ENCODE results near the gene SHB.

Gene SHB

DNA sequence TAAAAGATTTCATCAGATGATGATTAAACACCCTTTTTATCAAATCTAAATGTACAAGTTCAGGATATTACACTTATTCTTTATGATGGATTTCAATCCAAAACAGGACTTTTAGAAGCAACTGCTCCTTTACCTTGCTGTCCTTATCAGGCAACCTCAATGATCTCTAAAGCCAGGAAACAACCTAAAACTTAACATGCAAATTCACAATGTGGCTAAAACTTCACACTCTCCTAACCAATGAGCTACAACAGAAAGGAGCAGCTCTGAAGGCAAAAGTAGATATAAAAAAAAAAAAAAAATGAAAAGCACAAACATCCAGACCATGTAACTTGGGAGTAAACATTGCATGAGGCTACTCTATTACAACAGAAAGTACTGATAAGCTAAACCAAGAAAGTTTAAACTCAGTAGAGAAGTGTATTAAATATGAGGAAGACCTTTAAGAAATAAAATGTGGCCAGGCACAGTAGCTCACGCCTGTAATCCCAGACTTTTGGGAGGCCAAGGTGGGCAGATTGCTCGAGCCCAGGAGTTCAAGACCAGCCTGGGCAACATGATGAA lies 188.0 kb downstream of the SHB start:
- no peak for DNase-seq

DNA sequence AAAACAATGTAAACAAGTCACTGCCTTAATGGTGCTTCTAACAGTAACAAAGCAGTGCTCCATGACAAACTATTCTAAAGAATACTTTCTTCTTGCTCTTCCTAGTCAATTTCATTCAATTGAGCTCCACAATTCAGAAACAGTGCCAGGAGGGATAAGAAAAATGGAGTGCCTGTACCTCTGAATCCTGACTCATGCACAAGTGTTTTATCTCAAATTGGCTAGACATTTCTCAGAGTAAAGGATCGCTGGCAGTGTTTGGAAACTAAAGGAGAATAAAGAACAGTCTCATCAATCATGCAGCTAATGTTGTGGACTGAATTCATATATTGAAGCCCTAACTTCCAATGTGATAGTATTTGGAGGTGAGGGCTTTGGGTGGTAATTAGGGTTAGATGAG lies 192.7 kb downstream of the SHB start:
- DNase-seq, result no peak

DNA sequence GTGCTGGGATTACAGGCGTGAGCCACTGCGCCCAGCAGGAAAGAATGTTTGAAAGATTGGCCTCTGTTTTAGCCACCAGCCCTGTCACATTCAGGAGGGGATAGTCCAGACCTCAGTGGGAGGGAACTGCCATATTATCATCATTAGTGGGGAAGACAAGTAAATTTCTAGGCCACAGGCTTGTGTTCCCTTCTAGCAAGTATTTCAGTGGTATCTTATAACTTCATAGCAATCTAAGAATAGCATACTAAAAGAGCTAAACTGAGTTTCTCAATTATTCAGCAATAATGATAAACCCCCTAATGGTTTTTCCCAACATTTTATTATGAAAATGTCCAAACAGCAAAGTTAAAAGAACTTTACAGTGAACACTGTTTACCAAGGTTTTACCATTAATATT lies 195.1 kb downstream of the SHB start:
- no peak for DNase-seq

DNA sequence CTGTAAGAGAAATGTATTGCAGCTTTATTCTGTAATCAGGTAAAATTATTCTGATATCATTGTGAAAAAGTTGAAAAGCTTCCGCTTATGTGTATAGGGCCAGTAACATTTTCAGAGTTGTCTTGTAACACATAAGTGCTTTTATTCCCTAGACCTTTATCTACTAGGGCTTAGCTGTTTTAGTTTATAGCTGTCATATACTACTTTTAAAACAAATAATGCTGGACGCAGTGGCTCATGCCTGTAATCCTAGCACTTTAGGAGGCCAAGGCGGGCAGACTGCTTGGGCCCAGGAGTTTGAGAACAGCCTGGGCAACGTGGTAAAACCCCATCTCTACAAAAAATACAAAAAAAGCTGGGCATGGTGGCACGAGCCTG lies 198.2 kb downstream of the SHB start:
- DNase-seq, result no peak

DNA sequence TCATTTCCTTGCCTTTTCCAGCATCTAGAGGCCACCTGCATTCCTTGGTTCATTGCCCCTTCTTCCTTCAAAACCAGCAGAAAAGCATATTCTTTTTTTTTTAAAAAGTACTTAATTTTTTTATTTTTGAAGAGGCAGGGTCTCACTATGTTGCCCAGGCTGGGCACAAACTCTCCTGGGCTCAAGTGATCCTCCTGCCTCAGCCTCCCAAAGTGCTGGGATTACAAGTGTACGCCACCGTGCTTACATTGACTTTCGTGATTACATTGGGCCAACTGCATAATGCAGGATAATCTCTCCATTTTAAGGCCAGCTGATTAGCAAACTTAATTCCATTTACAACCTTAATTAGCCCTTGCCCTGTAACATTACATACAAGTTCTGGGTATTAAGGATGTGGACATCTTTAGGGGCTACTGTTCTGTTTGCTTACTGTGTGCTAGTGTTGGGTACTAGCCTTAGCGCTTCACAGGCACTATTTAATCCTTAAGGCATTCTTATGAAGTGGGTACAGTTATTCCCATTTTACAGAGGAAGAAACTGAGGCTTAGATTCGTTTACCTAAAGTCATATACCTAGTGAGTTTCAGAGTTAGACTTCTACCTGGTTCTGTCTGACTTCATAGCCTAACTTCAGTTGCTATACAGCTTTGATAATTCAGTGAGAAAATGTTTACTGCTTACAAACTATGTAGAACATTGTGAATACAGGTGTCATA lies 198.8 kb downstream of the SHB start:
- no peak for DNase-seq

All from SHP77 (cell line).